Measurements from ENCODE around the gene TPSG1. TPM values are rescaled to one million over a fixed set of nuclear protein-coding genes. Genes with fewer than 3 reads are reported as not detected.
"Not testable (repeated sequence)": the region's sequence is repeated elsewhere in the genome, so short reads cannot be mapped to it uniquely, and the experiment has no call there.

TPSG1 gene
- total RNA-seq, 4 donors from 2014 or later = 1.5 TPM; not detected in 3

GRCh38 chr16:1245452-1246020, 20.5 kb upstream of the TPSG1 start:
- H3K36me3 ChIP-seq = no peaks in the 10 kb centered on the region
- DNase-seq = no peak
- TF ChIP-seq CTCF (IDR thresholded peaks at IDR 0.05) (no peak), POLR2A (IDR thresholded peaks at IDR 0.05) (no peak)
- H3K9me3 ChIP-seq = no peaks in the 10 kb centered on the region
- intact Hi-C loops (cut with DNase I; ENCODE audit: low total_unique reads) = no loop called here
- no peaks in the 10 kb centered on the region for H3K27me3 ChIP-seq
- no peaks in the 10 kb centered on the region for H3K4me1 ChIP-seq
- no peak overlapping the region for H3K27ac ChIP-seq
- H3K4me3 ChIP-seq = no peak overlapping the region

GRCh38 chr16:1244881-1245280, 19.8 kb upstream of the TPSG1 start:
- DNase-seq = no peak
- Histone ChIP-seq H3K4me3 (no peak overlapping the region), H3K4me1 (no peaks in the 10 kb centered on the region), H3K27ac (no peak overlapping the region), H3K36me3 (no peaks in the 10 kb centered on the region), H3K9me3 (no peaks in the 10 kb centered on the region), H3K27me3 (no peaks in the 10 kb centered on the region)
- intact Hi-C loops (cut with DNase I; ENCODE audit: low total_unique reads) = no loop called here
- no peak for TF ChIP-seq CTCF (IDR thresholded peaks at IDR 0.05)
- no peak for TF ChIP-seq POLR2A (IDR thresholded peaks at IDR 0.05)

- intact Hi-C loops (cut with DNase I; ENCODE audit: low total_unique reads); H3K9me3 ChIP-seq; H3K4me3 ChIP-seq; H3K36me3 ChIP-seq; DNase-seq; H3K27ac ChIP-seq; H3K4me1 ChIP-seq; H3K27me3 ChIP-seq: not testable (repeated sequence)
Measured at GRCh38 chr16:1243907-1244850, 19.1 kb upstream of the TPSG1 start.

- H3K4me3 ChIP-seq; DNase-seq; intact Hi-C loops (cut with DNase I; ENCODE audit: low total_unique reads); H3K27ac ChIP-seq; H3K36me3 ChIP-seq; H3K4me1 ChIP-seq; H3K9me3 ChIP-seq; H3K27me3 ChIP-seq: not testable (repeated sequence)
Measured at GRCh38 chr16:1243363-1243762, 18.3 kb upstream of the TPSG1 start.

GRCh38 chr16:1241081-1241480, 16.0 kb upstream of the TPSG1 start:
- H3K27ac ChIP-seq; intact Hi-C loops (cut with DNase I; ENCODE audit: low total_unique reads); H3K27me3 ChIP-seq; H3K4me1 ChIP-seq; H3K36me3 ChIP-seq; DNase-seq; H3K9me3 ChIP-seq; H3K4me3 ChIP-seq: not testable (repeated sequence)

- H3K36me3 ChIP-seq; H3K4me1 ChIP-seq; H3K9me3 ChIP-seq; H3K27me3 ChIP-seq; intact Hi-C loops (cut with DNase I; ENCODE audit: low total_unique reads); DNase-seq; H3K27ac ChIP-seq; H3K4me3 ChIP-seq: not testable (repeated sequence)
Measured at GRCh38 chr16:1240436-1240835, 15.4 kb upstream of the TPSG1 start, which contains the start of gene TPSAB1. TPSAB1 (plus strand) TSS chr16:1240705; CDS start chr16:1240939, 234 bp downstream.

GRCh38 chr16:1239575-1239974, 14.5 kb upstream of the TPSG1 start:
- H3K36me3 ChIP-seq; H3K4me1 ChIP-seq; H3K9me3 ChIP-seq; H3K4me3 ChIP-seq; intact Hi-C loops (cut with DNase I; ENCODE audit: low total_unique reads); DNase-seq; H3K27me3 ChIP-seq; H3K27ac ChIP-seq: not testable (repeated sequence)

GRCh38 chr16:1238909-1239308, 13.8 kb upstream of the TPSG1 start:
- H3K27me3 ChIP-seq; intact Hi-C loops (cut with DNase I; ENCODE audit: low total_unique reads); DNase-seq; H3K9me3 ChIP-seq; H3K27ac ChIP-seq; H3K36me3 ChIP-seq; H3K4me3 ChIP-seq; H3K4me1 ChIP-seq: not testable (repeated sequence)

All from uterus (tissue), 4 donors.